LHCN-M2 (cell line): ENCODE data around the gene CXorf51B. TPM values are rescaled to one million over a fixed set of nuclear protein-coding genes. Genes with fewer than 3 reads are reported as not detected.
"Not testable (repeated sequence)": the region's sequence is repeated elsewhere in the genome, so short reads cannot be mapped to it uniquely, and the experiment has no call there.

Experiments
- DNase-seq: peaks from one replicate; pipeline ENCODE4 v3.0.0-alpha.2; 2012; ENCODE audit warnings: low read depth
- polyA plus RNA-seq: library from polyadenylated mRNA; unstranded; fragments of >200 nt; gene quantifications from one replicate; pipeline ENCODE4 v1.2.1, GENCODE V29; 2012; ENCODE audit warnings: missing spikeins
- total RNA-seq: library from RNA; depleted of rRNA; stranded (reverse); fragments of >200 nt; gene quantifications from 2 replicates; pipeline ENCODE4 v1.2.3, GENCODE V29; 2014; rRNA removed

CXorf51B gene
- not detected in 2 replicates for total RNA-seq
- polyA plus RNA-seq: not detected

DNA sequence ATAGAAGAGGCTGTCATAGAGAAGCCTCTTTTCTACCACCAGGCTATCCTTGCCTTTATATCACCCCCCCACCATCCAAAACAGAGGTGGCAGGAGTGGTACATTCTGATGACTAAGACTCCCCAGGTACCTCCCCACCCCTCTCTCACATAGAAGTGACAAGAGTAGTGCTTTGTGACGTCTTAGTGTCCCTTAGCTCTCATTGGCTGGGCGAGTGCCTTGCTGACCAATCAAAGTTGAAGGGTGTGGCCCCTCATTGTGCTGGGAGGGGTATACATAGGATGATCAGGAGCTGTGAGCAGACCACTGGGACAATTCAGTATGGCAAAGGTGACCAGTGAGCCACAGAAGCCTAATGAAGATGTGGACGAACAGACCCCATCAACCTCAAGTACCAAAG lies at the start of gene CXorf51B:
CXorf51B (plus strand) TSS at position 301 of the 400 bp plus-strand sequence; CDS start at position 322, 21 bp downstream.
- DNase-seq: not testable (repeated sequence)

GRCh38 chrX:146814644-146815043 lies 5.1 kb downstream of the CXorf51B start, which contains the start of gene CXorf51A:
Gene CXorf51A, minus strand, starts transcription at chrX:146814744. Its CDS starts 21 bp downstream, at chrX:146814723.
- not testable (repeated sequence) for DNase-seq

DNA sequence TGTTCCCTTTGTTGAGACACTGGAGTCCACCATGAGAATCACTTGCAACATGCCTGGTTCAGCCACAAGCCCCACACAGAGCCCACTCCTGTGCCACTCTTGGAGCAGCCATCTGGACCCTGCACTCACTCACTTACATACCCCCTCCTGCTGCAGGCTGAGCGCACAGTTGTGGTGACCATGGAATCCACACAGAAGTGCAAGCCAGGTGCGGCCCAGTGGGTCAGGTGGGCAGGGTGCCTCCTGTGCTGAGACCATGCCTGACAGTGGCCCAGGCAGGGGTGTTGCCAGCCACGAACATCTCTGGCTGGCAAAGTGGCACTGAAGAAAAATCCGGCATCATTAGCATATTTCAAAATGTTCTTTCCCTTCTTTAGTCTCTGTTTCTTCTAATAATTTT lies 22.4 kb downstream of the CXorf51B start:
- no peak for DNase-seq

DNA sequence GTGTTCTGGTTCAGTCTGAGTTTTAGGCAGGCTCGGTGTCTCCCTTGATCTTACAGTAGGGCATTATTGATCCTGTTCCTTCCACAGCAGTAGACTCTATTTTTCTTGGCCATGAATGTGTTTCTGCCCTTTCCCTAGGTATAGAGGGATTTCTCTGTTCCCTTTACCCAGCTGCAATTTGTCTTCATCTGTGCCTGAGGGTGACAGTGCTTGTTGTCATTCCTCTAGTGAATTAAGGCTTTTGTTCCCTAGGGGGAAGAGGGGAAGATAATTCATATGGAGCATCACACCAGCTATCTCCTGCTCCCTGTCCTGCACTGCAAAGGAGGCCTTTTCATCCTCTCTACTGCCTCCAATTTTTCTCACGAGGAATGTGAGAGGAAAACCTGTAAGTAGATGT lies 44.7 kb downstream of the CXorf51B start:
- DNase-seq: no peak

Other genes with a start within 250 kb of the CXorf51B start
- not detected in 2 replicates for gene CXorf51A, start 5.0 kb downstream of the CXorf51B start, total RNA-seq